GM12892 (cell line): Measurements from ENCODE around the gene TRNT1.

Experiments
- DNase-seq: peaks from one replicate; pipeline ENCODE4 v3.0.0; 2011; ENCODE audit not compliant: insufficient read length
- FAIRE-seq: peaks from 2 replicates; lab custom pipeline; 2011; peaks lifted over from hg19 to GRCh38; lab: Jason Lieb, UNC
- POLR2A ChIP-seq: IDR thresholded peaks from 2 replicates; pipeline ENCODE4 v1.6.1; 2011; ENCODE audit warnings: low read depth, low read length, control low read depth
- POLR2AphosphoS5 ChIP-seq: IDR thresholded peaks from 2 replicates; pipeline ENCODE4 v1.6.1; 2011; ENCODE audit warnings: low read depth, low read length, control low read depth
- TAF1 ChIP-seq: IDR thresholded peaks from 2 replicates; pipeline ENCODE4 v1.6.1; 2011; ENCODE audit warnings: low read depth, mild to moderate bottlenecking, control low read depth, low read length, borderline replicate concordance

Gene TRNT1

GRCh38 chr3:3154879-3155610 is 28.3 kb downstream of the TRNT1 start:
- TF ChIP-seq TAF1, result no peak
- TF ChIP-seq POLR2A, result peak; percentile 41; the same call in 1 of the 2 replicates
- TF ChIP-seq POLR2AphosphoS5, result 0 out of 2 replicates have a peak, but pooled peaks have one; percentile 26
- FAIRE-seq (no peak), DNase-seq (no peak)

GRCh38 chr3:3157484-3157883 is 30.7 kb downstream of the TRNT1 start:
- FAIRE-seq, result no peak
- no peak for TF ChIP-seq POLR2A
- TF ChIP-seq POLR2AphosphoS5, result no peak
- TF ChIP-seq TAF1, result no peak
- no peak for DNase-seq

GRCh38 chr3:3160826-3161225 is 34.1 kb downstream of the TRNT1 start:
- FAIRE-seq (no peak), DNase-seq (no peak)
- TF ChIP-seq POLR2A (no peak), TAF1 (no peak), POLR2AphosphoS5 (no peak)

GRCh38 chr3:3165241-3165640 is 38.5 kb downstream of the TRNT1 start:
- TF ChIP-seq TAF1 (no peak), POLR2A (no peak), POLR2AphosphoS5 (no peak)
- no peak for FAIRE-seq

GRCh38 chr3:3165650-3166049 is 38.9 kb downstream of the TRNT1 start:
- TF ChIP-seq POLR2AphosphoS5 (no peak), POLR2A (no peak), TAF1 (no peak)
- no peak for DNase-seq
- no peak for FAIRE-seq

More at GRCh38 chr3:3165241-3165640, 38.5 kb downstream of the TRNT1 start:
- DNase-seq, result no peak

GRCh38 chr3:3170998-3171397 is 44.3 kb downstream of the TRNT1 start:
- no peak for TF ChIP-seq POLR2AphosphoS5
- FAIRE-seq (no peak), DNase-seq (no peak)

GRCh38 chr3:3172627-3173026 is 45.9 kb downstream of the TRNT1 start:
- TF ChIP-seq TAF1 (no peak), POLR2AphosphoS5 (no peak), POLR2A (no peak)
- DNase-seq, result no peak
- FAIRE-seq, result no peak

GRCh38 chr3:3177861-3178497 is 51.2 kb downstream of the TRNT1 start:
- DNase-seq, result no peak
- TF ChIP-seq POLR2AphosphoS5, result no peak
- no peak for TF ChIP-seq POLR2A
- TF ChIP-seq TAF1, result no peak
- FAIRE-seq, result peak; percentile 14

GRCh38 chr3:3178498-3179328 is 52.0 kb downstream of the TRNT1 start:
- DNase-seq (no peak), FAIRE-seq (peak; percentile 27)
- TF ChIP-seq POLR2A, result no peak

GRCh38 chr3:3179407-3180094 is 52.8 kb downstream of the TRNT1 start, which contains the start of gene CRBN:
Gene CRBN, minus strand, starts transcription at chr3:3179691. Its CDS starts 4 bp downstream, at chr3:3179687.
- peak; percentile 84 for TF ChIP-seq TAF1
- TF ChIP-seq POLR2AphosphoS5, result peak; percentile 82
- TF ChIP-seq POLR2A, result peak; percentile 85
- peak; percentile 92 for DNase-seq
- FAIRE-seq, result peak; percentile 95

GRCh38 chr3:3180456-3180855 is 53.7 kb downstream of the TRNT1 start:
- DNase-seq, result no peak
- no peak for FAIRE-seq
- TF ChIP-seq POLR2AphosphoS5, result no peak
- TF ChIP-seq POLR2A, result no peak
- no peak for TF ChIP-seq TAF1
